ENCODE measurements around the gene SIGLEC14. TPM values are rescaled to one million over a fixed set of nuclear protein-coding genes. Genes with fewer than 3 reads are reported as not detected.

The SIGLEC14 gene
- total RNA-seq, 1 donor from 2014 or later, result not detected

DNA sequence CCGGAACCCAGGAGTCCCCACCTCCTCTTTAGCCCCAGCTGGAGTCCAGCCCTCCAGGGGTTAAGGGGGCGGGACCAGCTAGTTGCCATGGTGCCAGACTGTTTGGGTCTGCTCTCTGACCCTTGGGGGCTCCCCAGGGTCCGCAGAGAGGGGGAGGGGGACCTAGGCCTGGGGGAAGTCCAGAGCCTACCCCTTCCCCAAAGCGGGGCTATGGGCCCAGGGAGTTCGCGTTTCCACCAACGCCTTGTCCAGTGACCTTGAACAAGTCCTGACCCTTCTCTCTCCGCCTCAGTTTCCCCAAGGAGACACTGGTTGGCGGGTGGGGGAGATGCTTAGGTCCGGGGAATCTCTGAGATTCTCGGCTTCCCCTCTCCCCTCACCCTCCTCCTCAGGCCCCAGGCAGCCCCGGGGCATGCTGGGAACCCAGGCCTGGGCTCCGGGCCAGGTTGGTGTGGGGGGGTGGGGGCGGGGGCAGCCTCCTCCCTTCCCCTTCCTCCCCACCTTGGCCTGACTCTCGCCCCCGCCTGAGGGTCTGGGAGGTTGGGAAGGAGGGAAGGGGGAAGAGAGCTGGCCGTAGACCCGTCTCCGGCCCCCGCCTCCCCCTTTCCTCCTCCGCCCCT is 43.9 kb upstream of the SIGLEC14 start:
- Mint-ChIP-seq H3K9me3 (no peaks in the 10 kb centered on the region), H3K27ac (ENCODE audit: unreplicated experiment) (no peak overlapping the region), H3K27me3 (ENCODE audit: low read depth) (peaks cover 25% of the 10 kb centered on the region), H3K4me3 (peak overlapping the region; percentile 86), H3K4me1 (peaks cover 34% of the 10 kb centered on the region), H3K36me3 (ENCODE audit: low read depth) (no peaks in the 10 kb centered on the region)
- TF ChIP-seq, protein P1, sequence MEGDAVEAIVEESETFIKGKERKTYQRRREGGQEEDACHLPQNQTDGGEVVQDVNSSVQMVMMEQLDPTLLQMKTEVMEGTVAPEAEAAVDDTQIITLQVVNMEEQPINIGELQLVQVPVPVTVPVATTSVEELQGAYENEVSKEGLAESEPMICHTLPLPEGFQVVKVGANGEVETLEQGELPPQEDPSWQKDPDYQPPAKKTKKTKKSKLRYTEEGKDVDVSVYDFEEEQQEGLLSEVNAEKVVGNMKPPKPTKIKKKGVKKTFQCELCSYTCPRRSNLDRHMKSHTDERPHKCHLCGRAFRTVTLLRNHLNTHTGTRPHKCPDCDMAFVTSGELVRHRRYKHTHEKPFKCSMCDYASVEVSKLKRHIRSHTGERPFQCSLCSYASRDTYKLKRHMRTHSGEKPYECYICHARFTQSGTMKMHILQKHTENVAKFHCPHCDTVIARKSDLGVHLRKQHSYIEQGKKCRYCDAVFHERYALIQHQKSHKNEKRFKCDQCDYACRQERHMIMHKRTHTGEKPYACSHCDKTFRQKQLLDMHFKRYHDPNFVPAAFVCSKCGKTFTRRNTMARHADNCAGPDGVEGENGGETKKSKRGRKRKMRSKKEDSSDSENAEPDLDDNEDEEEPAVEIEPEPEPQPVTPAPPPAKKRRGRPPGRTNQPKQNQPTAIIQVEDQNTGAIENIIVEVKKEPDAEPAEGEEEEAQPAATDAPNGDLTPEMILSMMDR (conservative IDR thresholded peaks at IDR 0.05), result no peak
- DNase-seq (ENCODE audit: low read depth, low spot score), result no peak

DNA sequence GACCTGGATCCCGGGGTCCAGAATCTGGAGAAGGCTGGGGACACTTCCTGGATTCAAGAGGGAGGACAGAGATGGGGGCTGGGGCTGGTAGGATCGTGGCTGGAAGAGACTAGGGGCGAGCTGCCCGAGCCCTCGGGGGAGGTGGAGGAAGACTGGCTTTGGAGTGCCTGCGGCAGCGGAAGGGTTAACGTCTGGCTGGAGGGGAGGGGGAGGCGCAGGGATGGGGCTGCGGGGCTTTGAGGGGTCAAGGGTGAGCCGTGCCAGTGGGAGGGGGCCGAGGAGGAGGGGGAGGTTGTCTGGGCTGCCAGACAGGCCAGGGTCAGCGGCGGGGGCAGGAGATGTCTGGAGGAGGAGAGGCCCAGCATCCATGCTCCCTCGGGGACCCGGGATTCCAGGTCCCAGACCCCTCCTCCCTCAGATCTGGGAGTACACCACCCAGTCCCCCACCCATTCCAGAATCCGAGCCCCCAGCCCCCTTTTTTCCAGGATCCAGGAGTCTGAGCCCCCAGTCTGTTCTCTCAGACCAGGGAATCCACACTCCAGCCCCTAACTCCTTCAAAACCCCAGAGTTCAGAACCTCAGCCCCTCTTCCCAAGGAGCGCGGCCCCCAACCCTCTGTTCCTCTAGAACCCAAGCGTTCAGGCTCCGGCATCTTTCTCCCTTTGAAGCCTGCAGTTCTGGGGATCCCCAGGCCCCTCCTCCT is 43.3 kb upstream of the SIGLEC14 start:
- Mint-ChIP-seq H3K4me1 (peaks cover 34% of the 10 kb centered on the region), H3K4me3 (peak overlapping the region; percentile 86), H3K36me3 (ENCODE audit: low read depth) (no peaks in the 10 kb centered on the region), H3K9me3 (no peaks in the 10 kb centered on the region), H3K27me3 (ENCODE audit: low read depth) (peaks cover 29% of the 10 kb centered on the region), H3K27ac (ENCODE audit: unreplicated experiment) (no peak overlapping the region)
- TF ChIP-seq, protein P1 (conservative IDR thresholded peaks at IDR 0.05), result no peak
- peak; percentile 74 for DNase-seq (ENCODE audit: low read depth, low spot score)

DNA sequence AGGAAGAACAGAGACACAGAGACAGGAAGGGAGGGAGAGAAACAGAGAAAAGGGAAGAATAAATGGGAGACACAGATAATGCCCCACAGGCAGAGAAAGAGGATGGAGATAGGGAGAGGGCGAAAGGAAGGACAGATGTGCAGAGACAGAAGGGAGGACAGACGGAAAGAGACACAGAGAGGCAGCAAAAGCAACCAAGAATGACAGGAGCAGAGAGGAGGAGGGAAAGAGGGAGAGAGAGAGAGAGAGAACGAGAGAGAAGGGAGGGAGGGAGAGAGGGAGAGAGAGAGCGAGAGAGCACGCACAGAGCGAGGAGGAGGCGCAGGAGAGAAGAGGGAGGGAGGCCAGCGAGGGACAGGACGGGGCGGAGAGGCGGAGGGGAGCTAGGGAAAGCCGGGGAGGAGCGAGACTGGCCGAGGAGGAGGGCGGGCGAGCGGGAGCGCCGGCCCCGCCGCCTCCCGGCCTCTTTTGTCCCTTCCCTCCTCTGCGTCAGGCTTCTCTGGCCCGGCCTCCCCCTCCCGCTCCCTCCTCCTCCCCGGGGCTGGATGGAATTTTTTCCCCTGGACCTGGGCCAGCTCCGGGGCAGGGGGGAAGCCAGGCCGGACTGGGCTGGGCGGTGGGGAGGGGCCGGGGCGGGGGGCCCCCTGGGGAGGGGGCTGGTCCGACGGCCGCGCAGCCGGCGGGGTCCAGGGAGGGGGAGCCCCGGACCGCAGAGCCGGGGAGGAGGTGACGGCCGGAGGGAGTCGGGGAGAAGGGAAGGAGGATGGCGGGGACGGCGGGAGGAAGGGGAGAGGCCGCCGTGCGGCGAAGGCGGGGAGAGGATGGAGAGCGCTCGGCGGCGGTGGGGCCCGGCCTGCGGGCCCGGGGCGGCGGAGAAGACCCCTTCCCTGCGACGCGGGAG is 42.3 kb upstream of the SIGLEC14 start:
- no peak overlapping the region for H3K27ac Mint-ChIP-seq (ENCODE audit: unreplicated experiment)
- TF ChIP-seq, protein P1 (conservative IDR thresholded peaks at IDR 0.05), result no peak
- H3K9me3 Mint-ChIP-seq, result no peaks in the 10 kb centered on the region
- DNase-seq (ENCODE audit: low read depth, low spot score), result peak; percentile 55
- H3K27me3 Mint-ChIP-seq (ENCODE audit: low read depth), result peaks cover 32% of the 10 kb centered on the region
- H3K36me3 Mint-ChIP-seq (ENCODE audit: low read depth), result no peaks in the 10 kb centered on the region
- peaks cover 34% of the 10 kb centered on the region for H3K4me1 Mint-ChIP-seq
- peak overlapping the region; percentile 84 for H3K4me3 Mint-ChIP-seq

DNA sequence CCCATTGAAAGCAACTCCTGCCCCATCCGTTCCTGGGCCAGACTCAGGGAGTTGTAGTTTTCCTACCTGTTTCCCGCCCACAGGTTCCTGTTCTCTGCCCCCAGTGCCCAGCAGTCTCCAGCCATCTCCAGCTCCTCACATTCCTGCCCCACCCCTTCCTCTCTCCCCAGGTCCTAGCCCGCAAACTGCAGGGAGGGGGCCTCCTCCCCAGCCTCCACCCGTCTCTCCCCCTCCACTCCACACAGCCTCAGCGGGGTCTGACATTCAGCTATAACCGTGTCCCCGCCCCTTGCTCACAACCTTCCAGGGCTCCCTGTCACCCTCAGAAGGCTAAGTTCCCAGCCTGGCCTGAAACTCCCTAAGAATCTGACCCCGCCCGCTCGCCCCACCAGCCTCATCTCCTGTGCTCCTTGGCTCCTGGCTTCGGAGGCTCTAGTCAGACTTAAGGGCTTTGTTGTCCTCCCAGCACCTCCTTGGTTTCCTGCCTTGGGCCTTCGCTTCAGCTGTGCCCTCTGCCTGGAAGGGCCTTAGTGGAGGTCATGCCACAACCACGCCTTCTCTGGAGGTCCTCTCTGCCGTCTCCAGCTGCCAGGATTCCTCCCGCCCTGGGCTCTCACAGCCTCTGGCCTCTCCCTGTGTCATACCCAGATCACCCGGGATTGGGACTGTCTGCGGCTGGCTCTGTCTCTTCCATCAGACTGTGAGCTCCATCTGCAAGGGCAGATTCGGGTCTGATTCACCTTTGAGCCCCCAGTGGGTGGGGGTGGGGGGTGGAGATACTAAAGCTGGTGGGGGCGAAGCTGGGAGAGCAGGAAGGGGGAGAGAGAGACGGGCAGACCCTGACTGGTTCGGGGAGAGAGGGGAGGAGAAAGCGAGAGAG is 41.4 kb upstream of the SIGLEC14 start:
- no peak for DNase-seq (ENCODE audit: low read depth, low spot score)

More for the DNA sequence above, 41.4 kb upstream of the SIGLEC14 start:
- TF ChIP-seq, protein P1 (conservative IDR thresholded peaks at IDR 0.05), result no peak
- Mint-ChIP-seq H3K27ac (ENCODE audit: unreplicated experiment) (peak overlapping the region; percentile 19), H3K4me1 (peaks cover 33% of the 10 kb centered on the region), H3K9me3 (no peaks in the 10 kb centered on the region), H3K27me3 (ENCODE audit: low read depth) (peaks cover 31% of the 10 kb centered on the region), H3K36me3 (ENCODE audit: low read depth) (no peaks in the 10 kb centered on the region), H3K4me3 (peak overlapping the region; percentile 84)

All from neural crest cell (in vitro differentiated cells).